ENCODE data around the gene HOMER2. TPM values are rescaled to one million over a fixed set of nuclear protein-coding genes. Genes with fewer than 3 reads are reported as not detected.

The HOMER2 gene
- total RNA-seq, 4 donors from 2014 or later, result 3.6 to 9.8 (median 7.4) TPM

GRCh38 chr15:82917249-82917648 is 35.3 kb downstream of the HOMER2 start:
- TF ChIP-seq CTCF (IDR thresholded peaks at IDR 0.05; ENCODE audit: low read depth), result no peak

- no peak for TF ChIP-seq CTCF (IDR thresholded peaks at IDR 0.05; ENCODE audit: low read depth)
Observed at GRCh38 chr15:82916161-82916952, 36.2 kb downstream of the HOMER2 start.

- TF ChIP-seq CTCF (IDR thresholded peaks at IDR 0.05; ENCODE audit: low read depth), result no peak
Observed at GRCh38 chr15:82914396-82914795, 38.1 kb downstream of the HOMER2 start.

- no peak for TF ChIP-seq CTCF (IDR thresholded peaks at IDR 0.05; ENCODE audit: low read depth)
Observed at GRCh38 chr15:82911458-82911857, 41.1 kb downstream of the HOMER2 start.

GRCh38 chr15:82910721-82911120 is 41.8 kb downstream of the HOMER2 start:
- no peak for TF ChIP-seq CTCF (IDR thresholded peaks at IDR 0.05; ENCODE audit: low read depth)

- no peak for TF ChIP-seq CTCF (IDR thresholded peaks at IDR 0.05; ENCODE audit: low read depth)
Observed at GRCh38 chr15:82909080-82909815, 43.3 kb downstream of the HOMER2 start.

GRCh38 chr15:82907350-82907749 is 45.2 kb downstream of the HOMER2 start:
- TF ChIP-seq CTCF (IDR thresholded peaks at IDR 0.05; ENCODE audit: low read depth), result no peak

Data from subcutaneous adipose tissue (tissue), 4 donors.